ENCODE measurements around the gene TMEM150A. TPM values are rescaled to one million over a fixed set of nuclear protein-coding genes. Genes with fewer than 3 reads are reported as not detected.

TMEM150A gene
- total RNA-seq, 4 donors from 2014 or later = 6.3 to 15.8 (median 7.4) TPM

GRCh38 chr2:85580206-85580605 is 22.3 kb downstream of the TMEM150A start:
- Histone ChIP-seq H3K36me3 (peaks cover 0 to 33% (median 0%) of the 10 kb centered on the region in 3 donors), H3K4me3 (no peak overlapping the region), H3K27ac (peak overlapping the region in 3 of 4 donors; percentile 93 to 95 (median 94)), H3K27me3 (no peaks in the 10 kb centered on the region), H3K9me3 (no peaks in the 10 kb centered on the region), H3K4me1 (peaks cover 36 to 76% (median 41%) of the 10 kb centered on the region in 3 donors)
- 76 to 85% methylated on average over 3 of the region's 3 CpGs for WGBS, 2 donors
- DNase-seq = no peak
- intact Hi-C loops (cut with DNase I) = no loop called here
- no peak for TF ChIP-seq POLR2A (IDR thresholded peaks at IDR 0.05)
- TF ChIP-seq, protein P1, sequence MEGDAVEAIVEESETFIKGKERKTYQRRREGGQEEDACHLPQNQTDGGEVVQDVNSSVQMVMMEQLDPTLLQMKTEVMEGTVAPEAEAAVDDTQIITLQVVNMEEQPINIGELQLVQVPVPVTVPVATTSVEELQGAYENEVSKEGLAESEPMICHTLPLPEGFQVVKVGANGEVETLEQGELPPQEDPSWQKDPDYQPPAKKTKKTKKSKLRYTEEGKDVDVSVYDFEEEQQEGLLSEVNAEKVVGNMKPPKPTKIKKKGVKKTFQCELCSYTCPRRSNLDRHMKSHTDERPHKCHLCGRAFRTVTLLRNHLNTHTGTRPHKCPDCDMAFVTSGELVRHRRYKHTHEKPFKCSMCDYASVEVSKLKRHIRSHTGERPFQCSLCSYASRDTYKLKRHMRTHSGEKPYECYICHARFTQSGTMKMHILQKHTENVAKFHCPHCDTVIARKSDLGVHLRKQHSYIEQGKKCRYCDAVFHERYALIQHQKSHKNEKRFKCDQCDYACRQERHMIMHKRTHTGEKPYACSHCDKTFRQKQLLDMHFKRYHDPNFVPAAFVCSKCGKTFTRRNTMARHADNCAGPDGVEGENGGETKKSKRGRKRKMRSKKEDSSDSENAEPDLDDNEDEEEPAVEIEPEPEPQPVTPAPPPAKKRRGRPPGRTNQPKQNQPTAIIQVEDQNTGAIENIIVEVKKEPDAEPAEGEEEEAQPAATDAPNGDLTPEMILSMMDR (IDR thresholded peaks at IDR 0.05) = no peak

GRCh38 chr2:85579266-85579935 is 23.1 kb downstream of the TMEM150A start:
- WGBS, 2 donors = 37 to 40% methylated on average over 4 to 5 of the region's 6 CpGs
- intact Hi-C loops (cut with DNase I) = no loop called here
- Histone ChIP-seq H3K9me3 (no peaks in the 10 kb centered on the region), H3K4me1 (peaks cover 29 to 68% (median 34%) of the 10 kb centered on the region in 3 donors), H3K36me3 (peaks cover 0 to 33% (median 0%) of the 10 kb centered on the region in 3 donors), H3K4me3 (peak overlapping the region; percentile 51 to 70 (median 60)), H3K27ac (peak overlapping the region; percentile 93 to 95 (median 94)), H3K27me3 (no peaks in the 10 kb centered on the region)
- TF ChIP-seq, protein P1 (IDR thresholded peaks at IDR 0.05) = no peak
- no peak for TF ChIP-seq POLR2A (IDR thresholded peaks at IDR 0.05)
- no peak for DNase-seq

GRCh38 chr2:85578243-85579180 is 24.0 kb downstream of the TMEM150A start:
- no peak for DNase-seq
- Histone ChIP-seq H3K27ac (peak overlapping the region; percentile 93 to 95 (median 94)), H3K9me3 (no peaks in the 10 kb centered on the region), H3K27me3 (no peaks in the 10 kb centered on the region), H3K4me1 (peaks cover 24 to 59% (median 29%) of the 10 kb centered on the region in 3 donors), H3K36me3 (peaks cover 0 to 33% (median 0%) of the 10 kb centered on the region in 3 donors), H3K4me3 (peak overlapping the region; percentile 51 to 70 (median 60))
- intact Hi-C loops (cut with DNase I) = no loop called here
- TF ChIP-seq POLR2A (IDR thresholded peaks at IDR 0.05) = peak in 1 of 4 donors; percentile 25
- TF ChIP-seq, protein P1 (IDR thresholded peaks at IDR 0.05) = no peak
- 16 to 17% methylated on average over 9 to 19 of the region's 19 CpGs for WGBS, 2 donors

GRCh38 chr2:85577386-85578242 is 24.9 kb downstream of the TMEM150A start, which contains the start of gene VAMP8:
Gene VAMP8, plus strand, starts transcription at chr2:85577586. Its CDS starts 61 bp downstream, at chr2:85577647.
- H3K36me3 ChIP-seq = peaks cover 0 to 26% (median 0%) of the 10 kb centered on the region in 3 donors
- H3K27me3 ChIP-seq = no peaks in the 10 kb centered on the region
- peaks cover 24 to 55% (median 24%) of the 10 kb centered on the region in 3 donors for H3K4me1 ChIP-seq
- H3K4me3 ChIP-seq = peak within 1 kb of the TSS; percentile 51 to 70 (median 60)
- DNase-seq = no peak
- peak in 1 of 4 donors; percentile 54 for TF ChIP-seq POLR2A (IDR thresholded peaks at IDR 0.05)
- TF ChIP-seq, protein P1 (IDR thresholded peaks at IDR 0.05) = no peak
- H3K27ac ChIP-seq = peak within 1 kb of the TSS; percentile 93 to 95 (median 94)
- WGBS, 2 donors = 9 to 35% methylated on average over 10 to 17 of the region's 19 CpGs
- intact Hi-C loops (cut with DNase I) = no loop called here
- H3K9me3 ChIP-seq = no peaks in the 10 kb centered on the region

All from esophagus squamous epithelium (tissue), 5 donors.